Stimulated activated CD8-positive, alpha-beta memory T cell treated with anti-CD3 and anti-CD28 coated beads, Interleukin-15, amount 100 ng/mL, for 24 hours (primary cell): ENCODE results near the gene LYSMD1.

Experiments
- DNase-seq: peaks from one replicate; pipeline ENCODE4 v3.0.0-alpha.2; 2020; ENCODE audit warnings: low read depth

Gene LYSMD1

DNA sequence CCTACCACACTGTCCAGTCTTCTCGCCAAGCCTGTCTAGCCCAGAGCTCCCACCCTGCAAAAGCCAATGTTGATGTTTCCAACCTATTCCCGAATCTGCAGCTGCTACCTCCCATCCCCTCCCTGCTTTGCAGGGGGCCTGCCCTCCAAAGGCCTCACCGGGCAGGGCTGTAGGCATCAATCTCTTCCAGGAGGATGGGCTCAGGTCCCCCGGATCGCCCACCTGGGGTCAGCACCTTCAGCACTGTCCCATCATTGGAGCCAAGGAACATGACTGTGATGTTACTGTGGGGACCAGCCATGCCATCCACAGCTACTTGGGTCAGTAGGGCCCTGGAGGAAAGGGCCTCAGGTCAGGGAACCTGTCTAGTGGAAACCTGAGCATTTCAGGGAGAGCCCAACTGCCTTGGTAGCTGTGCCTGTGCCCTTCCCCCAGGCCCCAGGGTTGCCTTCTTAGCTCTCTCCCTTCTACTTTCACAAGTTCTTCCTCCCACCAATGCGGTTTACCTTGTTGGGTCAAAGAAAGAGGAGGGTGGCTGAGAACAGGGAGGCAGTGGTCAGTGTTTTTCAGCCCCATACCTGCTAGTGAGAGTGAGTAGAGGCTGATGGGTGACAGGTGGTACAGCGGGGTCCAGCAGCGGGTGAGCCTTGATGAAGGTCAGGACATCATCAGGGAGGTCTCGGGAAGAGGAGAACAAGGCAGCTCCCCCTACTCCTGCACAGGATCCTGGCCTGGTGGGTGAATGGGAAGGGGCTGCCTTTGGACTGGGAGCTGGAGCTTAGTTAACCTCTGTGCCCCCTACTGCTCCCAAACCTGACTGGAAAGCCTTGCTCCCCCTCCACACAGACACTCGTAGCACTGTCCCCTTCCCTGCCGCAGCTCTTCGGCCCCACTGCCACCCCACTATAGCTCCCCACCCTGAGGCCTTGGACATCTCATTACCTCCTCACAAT lies 30.0 kb downstream of the LYSMD1 start:
- no peak for DNase-seq

DNA sequence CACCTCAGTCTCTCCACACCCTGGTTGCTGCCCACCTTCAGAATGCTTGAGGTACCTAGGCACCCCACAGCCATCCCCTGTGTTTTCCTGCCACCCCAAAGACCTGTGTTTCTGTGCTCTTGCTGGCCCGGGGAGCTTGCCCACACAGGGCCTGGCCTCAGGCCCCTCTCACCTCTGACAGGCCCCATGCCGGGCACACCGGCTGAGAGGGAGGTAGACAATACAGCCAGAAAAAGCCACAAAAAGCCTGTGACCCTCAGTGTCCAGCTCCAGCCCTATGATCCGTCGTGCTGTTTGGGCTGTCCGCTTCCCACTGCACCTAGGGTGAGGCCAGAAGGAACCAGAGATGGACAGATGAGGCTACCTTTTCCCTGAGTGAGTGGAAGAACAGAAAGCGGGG lies 30.7 kb downstream of the LYSMD1 start:
- DNase-seq: no peak

DNA sequence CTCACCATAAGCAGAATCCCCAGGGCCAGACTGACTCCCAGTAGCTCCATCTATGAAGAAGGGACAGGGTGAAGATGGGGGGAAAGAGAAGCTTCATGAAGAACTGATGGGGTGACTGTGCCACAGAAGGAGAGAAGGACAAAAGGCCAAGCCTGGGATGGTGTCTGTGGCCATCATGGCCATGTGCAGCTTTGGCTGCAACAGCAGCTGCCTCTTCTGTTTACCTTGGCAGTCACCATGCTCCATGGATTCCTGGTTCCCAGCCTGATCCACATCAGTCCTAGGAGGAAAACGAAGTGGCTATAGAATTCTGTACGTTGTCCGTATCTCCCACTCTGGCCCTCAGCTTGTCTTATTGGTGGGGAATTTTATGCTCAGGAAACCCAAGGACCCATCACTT lies 31.3 kb downstream of the LYSMD1 start:
- no peak for DNase-seq

DNA sequence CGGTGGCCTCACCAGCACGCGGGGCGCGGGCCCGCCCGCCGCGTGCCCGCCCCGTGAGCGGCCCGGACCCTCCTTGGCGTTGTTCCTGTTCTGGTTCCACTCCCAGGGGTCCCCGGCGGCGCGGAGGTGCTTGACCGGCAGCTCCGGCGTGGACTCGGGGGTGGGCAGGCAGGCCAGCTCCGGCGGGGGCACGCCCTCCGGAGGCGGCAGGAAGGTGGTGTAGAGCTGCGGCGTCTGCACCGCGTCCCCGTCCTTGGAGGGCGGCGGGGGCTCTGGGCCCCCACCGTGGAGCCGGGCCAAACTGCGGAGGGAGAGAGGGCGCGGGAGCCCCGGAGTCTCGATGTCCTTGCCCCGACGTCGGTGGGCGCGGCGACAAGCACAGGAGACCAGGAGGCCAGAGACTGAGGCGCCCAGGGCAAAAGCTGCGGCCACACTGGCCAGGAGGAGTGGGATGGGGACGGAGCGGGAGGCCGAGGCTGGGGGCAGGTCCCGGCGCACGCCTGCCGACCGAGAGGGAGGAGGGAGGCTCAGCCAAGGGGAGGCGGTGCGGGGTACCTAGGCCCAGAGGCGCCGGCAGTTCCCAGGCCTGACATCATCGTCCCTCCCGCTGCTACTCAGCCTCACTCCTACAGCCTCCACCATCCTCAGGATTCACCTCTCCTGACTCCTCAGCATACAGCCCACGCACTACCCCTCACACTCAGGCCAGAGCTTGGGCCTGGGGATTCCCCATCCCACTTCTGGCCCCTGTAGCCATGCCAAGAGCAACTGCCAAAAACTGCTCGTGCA lies 32.5 kb downstream of the LYSMD1 start:
- DNase-seq: no peak

DNA sequence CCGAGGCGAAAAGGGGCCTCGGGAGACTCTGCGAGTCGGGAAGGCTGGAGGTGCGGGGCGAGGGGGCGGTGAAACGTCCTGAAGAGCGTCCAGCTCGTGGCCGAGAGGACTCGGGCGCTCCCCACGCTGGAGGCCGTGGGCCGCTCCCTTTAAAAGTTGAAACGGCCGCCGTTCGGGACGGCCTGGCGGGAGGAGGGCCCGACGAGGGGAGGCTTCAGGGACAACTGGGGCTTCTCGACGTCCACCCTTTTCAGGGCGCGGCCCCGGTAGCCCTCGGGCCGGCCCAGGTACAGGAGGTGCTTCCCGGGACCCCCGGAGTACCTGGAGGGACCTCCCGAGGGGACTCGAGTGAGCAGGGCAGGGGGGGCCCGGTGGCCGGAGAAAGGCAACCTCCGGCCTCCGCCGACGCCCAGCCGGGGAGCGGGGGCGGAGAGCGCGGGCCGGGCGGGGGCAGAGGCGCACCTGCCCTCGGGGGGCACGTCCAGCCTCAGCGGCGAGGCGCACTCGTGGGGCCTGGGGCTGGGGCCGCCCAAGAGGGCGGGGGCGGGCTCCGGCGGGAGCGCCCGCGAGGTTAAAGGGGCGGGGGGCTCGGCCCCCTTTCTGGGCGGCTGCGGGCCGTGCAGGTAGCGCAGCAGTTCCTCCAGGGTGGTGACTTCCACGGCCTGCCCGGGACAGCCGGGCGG lies 33.2 kb downstream of the LYSMD1 start:
- no peak for DNase-seq

DNA sequence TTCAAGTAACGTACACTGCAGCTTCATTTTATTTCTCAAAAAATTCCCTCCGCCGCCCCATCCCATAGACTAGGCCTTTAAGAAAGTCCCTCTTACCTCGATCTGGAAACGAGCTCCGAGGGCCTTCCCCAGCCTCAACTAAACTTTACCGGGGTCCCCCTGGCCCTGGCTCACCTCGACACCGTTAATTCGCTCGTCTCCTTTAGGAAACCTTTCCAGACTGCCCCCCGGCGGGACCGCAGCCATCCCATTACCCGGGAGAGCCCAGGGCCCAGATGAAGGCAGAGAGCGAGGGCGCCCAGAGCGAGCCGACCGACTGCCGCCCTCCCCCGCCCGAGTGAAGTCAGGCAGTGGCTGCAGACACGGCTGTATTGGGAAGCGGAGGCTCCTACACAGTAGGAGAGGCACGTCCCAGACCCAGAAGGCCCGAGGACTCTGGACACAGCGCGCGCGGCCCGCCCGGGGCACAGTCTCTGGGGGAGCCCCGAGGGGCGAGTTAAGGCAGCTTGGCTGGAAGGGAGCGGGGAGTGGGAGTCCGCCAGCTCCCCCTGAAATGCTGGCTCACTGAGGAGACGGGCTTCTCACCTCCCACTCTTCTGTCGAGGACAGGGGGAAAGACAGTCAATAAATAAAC lies 33.9 kb downstream of the LYSMD1 start:
- DNase-seq: no peak

DNA sequence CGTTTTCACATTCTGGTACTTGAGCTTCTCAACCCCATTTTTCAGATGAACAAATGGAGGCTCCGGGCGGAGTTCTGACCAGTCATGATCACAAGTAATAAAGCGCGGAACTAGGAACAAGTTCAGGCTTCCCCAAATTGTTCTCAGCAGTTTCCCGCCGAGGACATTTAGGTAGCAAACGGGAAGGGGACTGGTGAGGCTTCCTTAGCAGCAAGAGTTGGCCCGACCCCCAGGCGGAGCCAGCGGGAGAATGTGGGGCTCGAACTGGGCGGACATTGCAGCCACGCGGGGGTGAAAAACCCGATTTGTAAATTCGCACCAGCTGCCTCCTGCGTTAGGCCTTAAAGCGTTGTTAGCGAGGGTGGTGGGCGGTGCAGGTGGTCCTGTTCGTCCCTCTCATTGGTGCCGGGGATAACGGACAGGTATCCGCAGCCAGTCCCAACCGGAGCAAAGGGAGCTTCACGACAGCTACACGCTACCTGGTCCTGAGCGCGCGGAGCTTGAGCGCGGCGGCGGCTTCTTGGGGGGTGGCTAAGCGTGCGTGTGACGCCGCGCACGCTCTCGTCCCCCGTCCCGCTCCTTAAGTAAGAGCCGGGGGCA lies 34.6 kb downstream of the LYSMD1 start:
- DNase-seq: peak; percentile 42

DNA sequence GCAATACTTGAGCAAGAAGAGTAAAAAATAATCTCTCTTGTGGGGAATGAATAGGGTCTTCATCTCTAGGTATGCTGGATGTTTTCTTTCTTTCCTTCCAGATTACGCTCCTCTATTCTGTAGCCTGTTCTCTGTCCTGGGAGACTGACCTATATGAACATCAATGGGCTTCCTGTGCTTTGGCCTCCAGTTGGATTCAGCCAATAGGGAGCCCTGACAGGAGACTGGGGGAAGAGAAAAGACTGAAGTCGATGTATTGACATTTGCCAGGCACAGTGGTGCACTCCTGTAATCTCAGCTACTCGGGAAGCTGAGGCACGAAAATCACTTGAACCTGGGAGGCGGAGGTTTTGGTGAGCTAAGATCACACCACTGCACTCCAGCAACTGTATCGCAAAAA lies 36.9 kb downstream of the LYSMD1 start:
- no peak for DNase-seq

DNA sequence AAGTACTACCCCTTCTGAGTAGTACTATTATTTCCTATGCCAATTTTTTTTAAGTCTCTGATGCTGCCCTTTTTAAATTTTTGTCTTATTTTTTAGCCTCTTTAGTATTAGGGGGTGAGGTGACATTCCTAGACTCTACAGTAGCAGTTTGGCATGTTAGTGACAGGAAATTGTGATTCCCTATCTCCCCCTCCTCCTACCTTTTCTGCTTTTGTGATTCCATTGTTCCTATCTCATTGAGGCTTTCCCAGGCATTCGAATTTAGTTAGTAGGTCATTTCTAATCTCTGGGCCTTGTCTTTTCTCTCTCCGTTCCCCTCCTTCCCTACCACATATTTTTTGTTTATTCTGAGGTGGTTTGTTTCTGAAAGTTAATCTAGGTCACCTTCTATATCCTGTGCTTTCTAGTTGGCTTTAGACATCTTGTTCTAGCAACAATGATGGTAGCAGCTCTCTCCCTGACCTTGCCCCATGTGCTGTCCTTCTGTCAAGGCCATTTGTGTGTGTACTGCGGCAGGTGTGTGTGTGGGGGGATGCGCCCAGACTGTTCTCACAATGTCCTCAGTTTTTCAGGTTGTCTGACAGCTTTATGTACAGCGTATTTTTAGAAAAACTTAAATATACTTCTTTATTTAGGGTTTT lies 40.8 kb downstream of the LYSMD1 start:
- DNase-seq: no peak

DNA sequence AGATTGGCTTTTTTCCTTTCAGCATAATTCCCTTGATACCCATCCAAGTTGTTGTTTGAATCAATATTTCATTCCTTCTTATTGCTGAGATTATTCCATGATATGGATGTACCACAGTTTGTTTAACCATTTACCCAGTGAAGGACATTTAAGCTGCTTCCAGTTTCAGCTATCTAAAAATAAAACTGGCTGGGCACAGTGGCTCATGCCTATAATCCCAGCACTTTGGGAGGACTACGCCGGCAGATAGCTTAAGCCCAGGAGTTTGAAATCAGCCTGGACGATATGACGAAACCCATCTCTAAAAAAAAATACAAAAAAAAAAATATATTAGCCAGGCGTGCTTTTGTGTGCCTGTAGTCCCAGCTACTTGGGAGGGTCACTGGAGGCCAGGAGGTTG lies 51.8 kb downstream of the LYSMD1 start:
- no peak for DNase-seq
